Activated CD8-positive, alpha-beta T cell treated with anti-CD3 and anti-CD28 coated beads, Interleukin-2, amount 10 ng/mL, durations not matched to agents 7 days and 5 days (primary cell): ENCODE results near the gene GNGT1. TPM values are rescaled to one million over a fixed set of nuclear protein-coding genes. Genes with fewer than 3 reads are reported as not detected.
"Not testable (repeated sequence)": the region's sequence is repeated elsewhere in the genome, so short reads cannot be mapped to it uniquely, and the experiment has no call there.

Source experiments
- ATAC-seq: fragments of 150-1000 bp; cut with Tn5 transposase; one replicate; pipeline ENCODE4 v1.10.0; 2021; ENCODE audit warnings: moderate library complexity
- CTCF ChIA-PET: fragments of 350-600 bp; sonication (Branson Sonifier 250); formaldehyde crosslinking; loops from one replicate; lab custom pipeline; 2021; ENCODE audit warnings: antibody characterized with exemption; lab: Charles Lee
- POLR2A ChIA-PET: fragments of 350-600 bp; sonication (Branson Sonifier 250); formaldehyde crosslinking; loops from one replicate; lab custom pipeline; 2021; ENCODE audit warnings: antibody characterized with exemption; lab: Charles Lee
- DNase-seq: peaks from one replicate; pipeline ENCODE4 v3.0.0-alpha.2; 2020
- H3K27ac Mint-ChIP-seq: one replicate; pipeline ENCODE4 v1.8.0; 2021; ENCODE audit warnings: mild to moderate bottlenecking, mixed read lengths
- H3K27me3 Mint-ChIP-seq: one replicate; pipeline ENCODE4 v1.8.0; 2021; ENCODE audit warnings: low read depth, mixed read lengths
- H3K36me3 Mint-ChIP-seq: one replicate; pipeline ENCODE4 v1.8.0; 2021; ENCODE audit warnings: low read depth, mixed read lengths
- H3K4me1 Mint-ChIP-seq: one replicate; pipeline ENCODE4 v1.8.0; 2021; ENCODE audit warnings: low read depth, mixed read lengths
- H3K4me3 Mint-ChIP-seq: one replicate; pipeline ENCODE4 v1.8.0; 2021; ENCODE audit warnings: mild to moderate bottlenecking, mixed read lengths
- H3K9me3 Mint-ChIP-seq: one replicate; pipeline ENCODE4 v1.8.0; 2022; ENCODE audit warnings: mixed read lengths; ENCODE audit not compliant: insufficient read depth
- total RNA-seq, 2 experiments: library from RNA; stranded (reverse); gene quantifications; one replicate each; pipeline ENCODE4 v1.2.3, GENCODE V29; 2021

GNGT1 gene
- total RNA-seq, 2 experiments from 2014 or later: not detected

DNA sequence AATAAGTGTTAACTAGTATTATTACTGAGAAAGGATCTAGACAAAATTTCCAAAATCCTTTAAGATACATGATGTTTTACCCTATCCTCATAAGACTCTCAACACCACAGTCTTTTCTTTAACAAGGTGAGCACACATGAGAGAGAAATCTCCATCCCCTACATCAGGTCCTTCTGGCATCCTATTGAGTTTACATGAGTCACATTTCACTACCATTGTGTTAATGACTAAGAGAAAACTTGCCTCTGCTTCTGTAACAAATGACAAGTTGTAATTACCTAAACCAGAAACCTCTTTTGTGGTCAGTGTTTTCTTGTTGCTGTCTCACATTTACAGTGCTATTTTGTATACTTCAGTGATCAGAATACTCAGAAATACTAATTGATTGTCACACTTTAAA is 5.3 kb downstream of the GNGT1 start:
- CTCF ChIA-PET, POLR2A ChIA-PET, H3K27ac Mint-ChIP-seq, H3K36me3 Mint-ChIP-seq, H3K4me1 Mint-ChIP-seq, ATAC-seq, H3K9me3 Mint-ChIP-seq, DNase-seq, H3K4me3 Mint-ChIP-seq: not testable (repeated sequence)
- peaks cover 17% of the 10 kb centered on the region for H3K27me3 Mint-ChIP-seq

- CTCF ChIA-PET: no interaction called here
These were observed 6.8 kb downstream of the GNGT1 start for GRCh38 chr7:93913197-93913596.

DNA sequence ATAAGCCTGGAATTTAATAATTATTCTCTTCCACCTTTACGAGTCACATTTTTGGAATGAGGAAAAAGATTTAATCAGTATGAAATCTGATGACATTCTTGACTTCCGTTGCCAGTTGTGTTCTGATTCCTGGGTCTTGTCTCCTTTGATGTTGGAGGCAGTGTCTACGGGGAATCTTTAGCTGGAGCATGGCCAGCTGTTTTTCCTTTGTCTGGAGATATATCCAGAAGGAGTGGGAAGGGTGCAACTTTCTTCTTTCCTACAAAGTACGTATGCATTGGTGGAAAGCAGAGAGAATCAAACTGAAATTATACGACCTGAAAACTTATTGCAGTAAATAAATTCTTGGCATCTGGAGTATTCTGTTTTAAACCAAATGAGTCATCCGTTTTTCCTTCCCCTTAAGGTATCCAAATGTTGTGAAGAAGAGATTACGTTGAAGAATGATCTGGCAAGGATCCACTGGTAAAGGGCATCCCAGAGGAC is 8.3 kb downstream of the GNGT1 start:
- Mint-ChIP-seq H3K27me3 (peaks cover 19% of the 10 kb centered on the region), H3K4me1 (no peaks in the 10 kb centered on the region), H3K36me3 (no peaks in the 10 kb centered on the region), H3K9me3 (no peaks in the 10 kb centered on the region), H3K4me3 (no peak overlapping the region), H3K27ac (no peak overlapping the region)
- DNase-seq (no peak), ATAC-seq (no peak)
- ChIA-PET CTCF (no interaction called here), POLR2A (no interaction called here)

More at GRCh38 chr7:93913197-93913596, 6.8 kb downstream of the GNGT1 start:
- POLR2A ChIA-PET: no interaction called here
- no peak for DNase-seq
- ATAC-seq: no peak
- Mint-ChIP-seq H3K9me3 (no peaks in the 10 kb centered on the region), H3K27ac (no peak overlapping the region), H3K27me3 (peaks cover 19% of the 10 kb centered on the region), H3K4me3 (no peak overlapping the region), H3K36me3 (no peaks in the 10 kb centered on the region), H3K4me1 (no peaks in the 10 kb centered on the region)

GRCh38 chr7:93915206-93915842 is 9.0 kb downstream of the GNGT1 start:
- not testable (repeated sequence) for H3K9me3 Mint-ChIP-seq

DNA sequence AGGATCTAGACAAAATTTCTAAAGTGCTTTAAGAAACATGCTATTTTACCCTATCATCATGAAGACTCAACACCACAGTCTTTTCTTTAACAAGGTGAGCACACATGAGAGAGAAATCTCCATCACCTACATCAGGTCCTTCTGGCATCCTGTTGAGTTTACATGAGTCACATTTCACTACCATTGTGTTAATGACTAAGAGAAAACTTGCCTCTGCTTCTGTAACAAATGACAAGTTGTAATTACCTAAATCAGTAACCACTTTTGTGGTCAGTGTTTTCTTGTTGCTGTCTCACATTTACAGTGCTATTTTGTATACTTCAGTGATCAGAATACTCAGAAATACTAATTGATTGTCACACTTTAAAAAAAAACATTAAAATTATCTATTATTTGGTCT is 9.5 kb downstream of the GNGT1 start:
- ATAC-seq, POLR2A ChIA-PET, DNase-seq, H3K27ac Mint-ChIP-seq, CTCF ChIA-PET, H3K9me3 Mint-ChIP-seq, H3K4me3 Mint-ChIP-seq, H3K36me3 Mint-ChIP-seq, H3K4me1 Mint-ChIP-seq: not testable (repeated sequence)
- H3K27me3 Mint-ChIP-seq: peaks cover 23% of the 10 kb centered on the region

More at GRCh38 chr7:93915206-93915842, 9.0 kb downstream of the GNGT1 start:
- DNase-seq, H3K4me1 Mint-ChIP-seq, H3K27ac Mint-ChIP-seq, H3K4me3 Mint-ChIP-seq, ATAC-seq, H3K36me3 Mint-ChIP-seq, CTCF ChIA-PET, POLR2A ChIA-PET: not testable (repeated sequence)
- H3K27me3 Mint-ChIP-seq: peaks cover 21% of the 10 kb centered on the region

DNA sequence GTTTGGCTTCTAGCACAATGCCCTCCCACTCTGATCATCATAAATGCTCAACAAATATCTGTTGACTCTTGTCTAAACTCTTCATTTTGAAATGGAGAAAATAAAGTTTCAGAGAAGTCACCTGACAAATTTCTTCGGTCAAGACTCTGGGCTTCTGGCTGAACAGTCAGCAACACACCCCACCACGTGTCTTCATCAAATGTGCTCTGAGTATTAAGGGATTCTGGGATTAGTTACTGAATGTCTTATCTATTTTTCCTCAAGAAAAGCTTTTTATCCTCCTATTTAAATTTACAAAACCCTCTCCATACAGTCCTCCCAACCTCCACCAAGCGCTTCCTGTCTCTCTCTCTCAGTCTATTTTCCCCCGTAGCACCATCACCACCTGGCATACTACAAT is 9.9 kb downstream of the GNGT1 start:
- H3K9me3 Mint-ChIP-seq, POLR2A ChIA-PET, H3K27ac Mint-ChIP-seq, H3K4me3 Mint-ChIP-seq, CTCF ChIA-PET, ATAC-seq, H3K4me1 Mint-ChIP-seq, DNase-seq, H3K36me3 Mint-ChIP-seq: not testable (repeated sequence)
- peaks cover 26% of the 10 kb centered on the region for H3K27me3 Mint-ChIP-seq

- H3K9me3 Mint-ChIP-seq: no peaks in the 10 kb centered on the region
- DNase-seq (no peak), ATAC-seq (no peak)
- H3K4me1 Mint-ChIP-seq: peaks cover 9% of the 10 kb centered on the region
- H3K36me3 Mint-ChIP-seq: no peaks in the 10 kb centered on the region
- peaks cover 32% of the 10 kb centered on the region for H3K27me3 Mint-ChIP-seq
- H3K27ac Mint-ChIP-seq: no peak overlapping the region
- ChIA-PET POLR2A (no interaction called here), CTCF (interaction anchor here (2.2 kb wide), 1 partner anchor 167 kb away, joined by 9 read pairs; no protein-coding TSS in a partner anchor)
- no peak overlapping the region for H3K4me3 Mint-ChIP-seq
These were observed 14.3 kb downstream of the GNGT1 start for GRCh38 chr7:93920496-93921182.

DNA sequence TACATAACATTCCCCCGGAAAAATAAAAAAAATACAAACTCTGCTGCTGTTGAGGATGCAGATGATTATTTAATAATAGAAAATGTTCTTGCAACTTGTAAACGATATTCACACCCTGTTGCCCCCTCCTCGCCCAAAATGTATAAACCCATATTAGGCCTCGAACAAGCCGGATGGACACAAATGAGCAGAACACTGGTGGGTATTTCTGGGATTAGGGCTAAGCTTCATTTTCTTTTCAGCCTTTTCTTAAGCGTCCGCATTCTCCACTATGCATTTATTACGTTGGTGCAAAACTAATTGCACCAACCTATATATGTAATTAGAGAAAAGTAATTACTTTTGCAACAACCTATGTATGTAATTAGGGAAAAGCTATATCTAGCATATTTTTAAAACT is 14.8 kb downstream of the GNGT1 start:
- H3K9me3 Mint-ChIP-seq: no peaks in the 10 kb centered on the region
- CTCF ChIA-PET: interaction anchor here (2.2 kb wide), 1 partner anchor 166 kb away, joined by 9 read pairs; no protein-coding TSS in a partner anchor
- ATAC-seq: no peak

DNA sequence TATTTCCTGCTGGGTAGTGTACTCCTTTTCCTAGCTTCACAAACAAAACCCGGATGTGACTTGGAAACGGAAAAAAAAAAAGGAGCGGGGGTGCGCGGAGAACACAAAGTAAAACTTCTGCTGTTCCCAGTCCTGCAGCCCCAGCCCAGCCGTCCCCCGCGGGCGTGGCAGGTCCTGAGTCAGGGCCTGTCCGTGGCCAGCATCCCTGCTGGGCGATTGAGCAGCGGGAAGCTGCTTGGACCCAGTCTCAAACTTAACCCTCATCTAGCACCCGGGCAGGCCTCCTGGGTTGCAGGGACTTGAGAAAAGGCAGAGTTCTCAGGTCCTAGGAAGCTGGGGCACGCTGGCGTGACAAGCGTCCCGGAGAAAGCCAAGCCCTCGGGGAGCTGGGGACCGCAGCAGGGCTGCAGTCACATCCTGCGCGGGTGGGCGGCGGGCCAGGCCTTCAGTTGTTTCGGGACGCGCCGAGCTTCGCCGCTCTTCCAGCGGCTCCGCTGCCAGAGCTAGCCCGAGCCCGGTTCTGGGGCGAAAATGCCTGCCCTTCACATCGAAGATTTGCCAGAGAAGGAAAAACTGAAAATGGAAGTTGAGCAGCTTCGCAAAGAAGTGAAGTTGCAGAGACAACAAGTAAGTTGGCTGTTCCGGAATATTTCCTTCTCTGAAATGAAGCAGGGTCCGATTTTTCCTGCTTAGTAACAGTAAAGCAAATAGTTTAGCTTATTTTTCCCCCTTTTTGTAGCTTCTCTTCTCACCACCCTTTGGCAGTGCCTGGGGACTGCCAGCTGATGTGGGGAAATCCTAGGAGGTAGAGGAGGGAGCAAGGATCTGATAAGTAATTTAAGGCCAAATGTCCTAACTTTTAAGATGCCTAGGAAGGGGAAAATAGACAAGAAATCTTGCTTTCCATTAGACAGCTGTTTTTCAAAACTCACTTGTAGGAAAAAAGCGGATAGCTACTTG is 15.5 kb downstream of the GNGT1 start, which contains the start of gene GNG11:
Gene GNG11 (plus strand): TSS at position 129 of the 960 bp plus-strand sequence. CDS start 403 bp downstream, at position 532.
- peak within 1 kb of the TSS; percentile 68 for H3K4me3 Mint-ChIP-seq
- ATAC-seq (peak; percentile 95), DNase-seq (peak; percentile 39)
- H3K27ac Mint-ChIP-seq: no peak within 1 kb of the TSS
- ChIA-PET CTCF (interaction anchor here (2.2 kb wide), 1 partner anchor 165 kb away, joined by 9 read pairs; no protein-coding TSS in a partner anchor), POLR2A (interaction anchor here (0.8 kb wide), 1 partner anchor 19 kb away, joined by 3 read pairs; no protein-coding TSS in a partner anchor)
- H3K36me3 Mint-ChIP-seq: no peaks in the 10 kb centered on the region
- H3K9me3 Mint-ChIP-seq: no peaks in the 10 kb centered on the region
- H3K27me3 Mint-ChIP-seq: peaks cover 30% of the 10 kb centered on the region
- H3K4me1 Mint-ChIP-seq: peaks cover 9% of the 10 kb centered on the region

More for the DNA sequence above, 14.8 kb downstream of the GNGT1 start:
- POLR2A ChIA-PET: no interaction called here
- Mint-ChIP-seq H3K4me1 (peaks cover 9% of the 10 kb centered on the region), H3K27ac (no peak overlapping the region), H3K36me3 (no peaks in the 10 kb centered on the region), H3K4me3 (peak overlapping the region; percentile 68), H3K27me3 (peaks cover 32% of the 10 kb centered on the region)
- no peak for DNase-seq

DNA sequence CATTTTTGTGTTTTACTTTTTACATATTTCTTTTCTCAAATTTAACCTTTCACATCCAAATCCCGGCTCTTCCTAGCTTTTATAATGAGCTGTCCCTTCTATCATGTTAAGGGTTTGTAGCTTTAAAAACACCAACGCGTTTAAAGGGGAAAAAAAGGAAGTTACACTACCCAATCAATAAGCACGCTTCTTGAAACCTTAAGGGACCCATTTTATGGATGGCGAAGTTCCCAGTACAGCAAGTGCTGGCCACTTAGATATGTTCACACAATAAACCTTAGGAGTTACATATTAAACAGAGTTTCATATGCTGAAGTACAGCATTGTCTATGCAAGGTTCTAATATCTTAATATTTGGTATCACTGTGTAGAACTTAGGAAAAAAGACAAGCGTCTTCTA is 16.9 kb downstream of the GNGT1 start:
- DNase-seq (no peak), ATAC-seq (no peak)
- POLR2A ChIA-PET: no interaction called here
- Mint-ChIP-seq H3K27me3 (peaks cover 26% of the 10 kb centered on the region), H3K36me3 (no peaks in the 10 kb centered on the region), H3K27ac (no peak overlapping the region), H3K4me3 (no peak overlapping the region), H3K4me1 (peaks cover 9% of the 10 kb centered on the region), H3K9me3 (no peaks in the 10 kb centered on the region)
- CTCF ChIA-PET: no interaction called here

- DNase-seq (no peak), ATAC-seq (no peak)
- no peaks in the 10 kb centered on the region for H3K36me3 Mint-ChIP-seq
- H3K27ac Mint-ChIP-seq: no peak overlapping the region
- POLR2A ChIA-PET: no interaction called here
- H3K27me3 Mint-ChIP-seq: peaks cover 26% of the 10 kb centered on the region
- peaks cover 9% of the 10 kb centered on the region for H3K4me1 Mint-ChIP-seq
- H3K4me3 Mint-ChIP-seq: no peak overlapping the region
- no peaks in the 10 kb centered on the region for H3K9me3 Mint-ChIP-seq
- CTCF ChIA-PET: no interaction called here
These were observed 17.6 kb downstream of the GNGT1 start for GRCh38 chr7:93923942-93924341.
